ENCODE data around the gene CYBC1. TPM values are rescaled to one million over a fixed set of nuclear protein-coding genes. Genes with fewer than 3 reads are reported as not detected.

The CYBC1 gene
- total RNA-seq, 3 donors from 2014 or later (not counting 1 experiment from before 2014, with no cell fraction given): 168 to 219 (median 192) TPM

GRCh38 chr17:82490512-82491195 is 40.1 kb upstream of the CYBC1 start:
- intact Hi-C loops (cut with micrococcal nuclease): no loop called here
- Mint-ChIP-seq H3K9me3 (no peaks in the 10 kb centered on the region), H3K36me3 (no peaks in the 10 kb centered on the region), H3K4me1 (peaks cover 24 to 34% of the 10 kb centered on the region in 2 donors), H3K27ac (no peak overlapping the region), H3K4me3 (no peak overlapping the region), H3K27me3 (ENCODE audit: low read depth in 2 of 2) (no peaks in the 10 kb centered on the region)
- DNase-seq (no peak), ATAC-seq (no peak)
- no peak overlapping the region for H3K4me3 ChIP-seq (ENCODE audit: low read length)
- peaks cover 17% of the 10 kb centered on the region for H3K36me3 ChIP-seq (ENCODE audit: control insufficient read depth, insufficient read depth, low read length)
- H3K9me3 ChIP-seq (ENCODE audit: control insufficient read depth, insufficient read depth, low read length): no peaks in the 10 kb centered on the region
- 90% methylated on average over 25 of the region's 25 CpGs for WGBS (ENCODE audit: insufficient coverage)
- TF ChIP-seq CTCF (IDR thresholded peaks at IDR 0.05): no peak
- no peaks in the 10 kb centered on the region for H3K27me3 ChIP-seq (ENCODE audit: control insufficient read depth, insufficient read depth, low read length)
- H3K4me1 ChIP-seq (ENCODE audit: control insufficient read depth, insufficient read depth, low read length): peaks cover 28% of the 10 kb centered on the region
- H3K27ac ChIP-seq (ENCODE audit: low read length): no peak overlapping the region

- intact Hi-C loops (cut with micrococcal nuclease): no loop called here
- no peaks in the 10 kb centered on the region for H3K27me3 Mint-ChIP-seq (ENCODE audit: low read depth in 2 of 2)
These were observed 39.4 kb upstream of the CYBC1 start for GRCh38 chr17:82489851-82490511.

GRCh38 chr17:82489117-82489516 is 38.6 kb upstream of the CYBC1 start:
- no peak overlapping the region for H3K4me3 ChIP-seq (ENCODE audit: low read length)
- Mint-ChIP-seq H3K36me3 (no peaks in the 10 kb centered on the region), H3K4me3 (no peak overlapping the region), H3K9me3 (no peaks in the 10 kb centered on the region), H3K27ac (no peak overlapping the region), H3K27me3 (ENCODE audit: low read depth in 2 of 2) (no peaks in the 10 kb centered on the region), H3K4me1 (peaks cover 16 to 32% of the 10 kb centered on the region in 2 donors)
- H3K27ac ChIP-seq (ENCODE audit: low read length): no peak overlapping the region
- no peaks in the 10 kb centered on the region for H3K27me3 ChIP-seq (ENCODE audit: control insufficient read depth, insufficient read depth, low read length)
- 90% methylated on average over 8 of the region's 8 CpGs for WGBS (ENCODE audit: insufficient coverage)
- H3K4me1 ChIP-seq (ENCODE audit: control insufficient read depth, insufficient read depth, low read length): peaks cover 19% of the 10 kb centered on the region
- H3K9me3 ChIP-seq (ENCODE audit: control insufficient read depth, insufficient read depth, low read length): no peaks in the 10 kb centered on the region
- peaks cover 29% of the 10 kb centered on the region for H3K36me3 ChIP-seq (ENCODE audit: control insufficient read depth, insufficient read depth, low read length)
- TF ChIP-seq CTCF (IDR thresholded peaks at IDR 0.05): no peak
- ATAC-seq (no peak), DNase-seq (no peak)
- intact Hi-C loops (cut with micrococcal nuclease): no loop called here

More at GRCh38 chr17:82489851-82490511, 39.4 kb upstream of the CYBC1 start:
- Histone ChIP-seq H3K4me1 (ENCODE audit: control insufficient read depth, insufficient read depth, low read length) (peaks cover 27% of the 10 kb centered on the region), H3K9me3 (ENCODE audit: control insufficient read depth, insufficient read depth, low read length) (no peaks in the 10 kb centered on the region), H3K27ac (ENCODE audit: low read length) (no peak overlapping the region), H3K36me3 (ENCODE audit: control insufficient read depth, insufficient read depth, low read length) (peaks cover 21% of the 10 kb centered on the region), H3K4me3 (ENCODE audit: low read length) (no peak overlapping the region), H3K27me3 (ENCODE audit: control insufficient read depth, insufficient read depth, low read length) (no peaks in the 10 kb centered on the region)
- H3K36me3 Mint-ChIP-seq: no peaks in the 10 kb centered on the region
- ATAC-seq (no peak), DNase-seq (no peak)
- no peak overlapping the region for H3K27ac Mint-ChIP-seq
- H3K4me3 Mint-ChIP-seq: no peak overlapping the region
- H3K4me1 Mint-ChIP-seq: peaks cover 24 to 37% of the 10 kb centered on the region in 2 donors
- 88% methylated on average over 21 of the region's 21 CpGs for WGBS (ENCODE audit: insufficient coverage)
- no peak for TF ChIP-seq CTCF (IDR thresholded peaks at IDR 0.05)
- no peaks in the 10 kb centered on the region for H3K9me3 Mint-ChIP-seq
